C4-2B (cell line): ENCODE measurements around the gene CERS1.

ENCODE experiments used
- CTCF ChIP-seq: fragments of 450-650 bp; conservative IDR thresholded peaks from 2 replicates; pipeline ENCODE4 v1.5.1; 2017; ENCODE audit warnings: mild to moderate bottlenecking
- ZFX ChIP-seq: fragments of 450-650 bp; IDR thresholded peaks from 2 replicates; pipeline ENCODE4 v1.6.1; 2017

GRCh38 chr19:18913466-18913865, 17.5 kb upstream of the CERS1 start:
- no peak for TF ChIP-seq CTCF
- TF ChIP-seq ZFX, result no peak
